ENCODE measurements around the gene POC1A. TPM values are rescaled to one million over a fixed set of nuclear protein-coding genes. Genes with fewer than 3 reads are reported as not detected.

The POC1A gene
- total and polyA plus RNA-seq, 2 of the 8 experiments (the other 6 are each of a cell fraction or from before 2014, with no cell fraction given), result 35.7 to 39.2 TPM

DNA sequence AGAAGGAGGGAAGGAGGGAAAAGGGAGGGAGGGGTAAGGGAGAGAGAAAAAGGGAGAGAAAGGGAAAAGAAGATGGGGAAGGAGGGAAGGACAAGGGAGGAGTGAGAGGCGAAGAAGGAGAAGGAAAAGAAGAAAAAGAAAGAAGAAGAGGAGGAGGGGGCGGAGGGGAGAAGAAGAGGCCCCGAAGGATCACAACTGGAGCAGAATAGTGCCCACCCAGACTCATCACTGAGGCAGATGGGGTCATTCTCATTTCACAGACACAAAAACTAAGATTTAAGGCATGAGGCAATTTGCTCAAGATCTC, 41.0 kb upstream of the POC1A start:
- H2AK5ac ChIP-seq (ENCODE audit: low read depth, low read length), result no peak overlapping the region
- H3K23ac ChIP-seq (ENCODE audit: insufficient read length), result no peak overlapping the region
- H4K20me1 ChIP-seq (replicated peaks in 1 of 2; ENCODE audit: control insufficient read depth in 1 of 2, insufficient read depth in 2 of 2, low read length in 2 of 2), result peaks cover 0 to 3% of the 10 kb centered on the region in 2 experiments
- H2BK15ac ChIP-seq (ENCODE audit: low read length), result no peak overlapping the region
- no peak overlapping the region for H4K8ac ChIP-seq (ENCODE audit: extremely low read depth, insufficient read depth, low read length)
- no peaks in the 10 kb centered on the region; the same call in none of the 2 replicates for H3K79me1 ChIP-seq (ENCODE audit: low read depth, low read length)
- H3K36me3 ChIP-seq (ENCODE audit: control insufficient read depth in 2 of 4, insufficient read depth in 4 of 4, low read length in 3 of 4), result peaks cover 0 to 7% (median 0%) of the 10 kb centered on the region in 4 experiments; a peak in 2 of 8 replicates
- no peak for DNase-seq (ENCODE audit: low read depth in 1 of 2, low spot score in 2 of 2)
- no peak overlapping the region for H3K9ac ChIP-seq (replicated peaks in 1 of 4; ENCODE audit: extremely low read depth in 1 of 4, low read depth in 3 of 4, low read length in 3 of 4)
- no peak overlapping the region for H3K14ac ChIP-seq (ENCODE audit: insufficient read length)
- H3K9me3 ChIP-seq (ENCODE audit: insufficient read depth in 2 of 2, low read depth in 1 of 2, low read length in 1 of 2), result no peaks in the 10 kb centered on the region
- H3K56ac ChIP-seq (replicated peaks; ENCODE audit: insufficient read length, low read depth, low read length), result no peak overlapping the region
- no peak overlapping the region for H4K91ac ChIP-seq (replicated peaks; ENCODE audit: insufficient read length, low read length)
- H3K4me1 ChIP-seq (replicated peaks in 1 of 4; ENCODE audit: control insufficient read depth in 3 of 4, insufficient read depth in 4 of 4, low read length in 3 of 4), result peaks cover 0 to 12% (median 7%) of the 10 kb centered on the region in 4 experiments; a peak in 6 of 7 replicates
- H3K4me2 ChIP-seq (ENCODE audit: insufficient read depth in 1 of 2, low read depth in 2 of 2, low read length in 2 of 2), result no peak overlapping the region
- peaks cover 0 to 3% (median under 1%) of the 10 kb centered on the region in 4 experiments; a peak in 4 of 7 replicates for H3K27me3 ChIP-seq (replicated peaks in 1 of 4; ENCODE audit: control insufficient read depth in 3 of 4, extremely low read depth in 1 of 4, insufficient read depth in 3 of 4, low read length in 3 of 4)
- peaks cover 0 to 8% of the 10 kb centered on the region in 2 experiments; a peak in 2 of 4 replicates for H3K79me2 ChIP-seq (ENCODE audit: control insufficient read depth in 1 of 2, insufficient read depth in 2 of 2, low read length in 2 of 2)
- H2BK120ac ChIP-seq (replicated peaks; ENCODE audit: low read depth, low read length), result no peak overlapping the region
- peaks cover 4% of the 10 kb centered on the region; the same call in 1 of the 2 replicates for H3K23me2 ChIP-seq (ENCODE audit: low read depth, low read length)
- H2BK12ac ChIP-seq (ENCODE audit: low read depth, low read length), result no peak overlapping the region
- no peak overlapping the region for H3K4me3 ChIP-seq (ENCODE audit: extremely low read depth in 1 of 4, insufficient read depth in 2 of 4, low read depth in 3 of 4, low read length in 4 of 4)
- no peak overlapping the region for H4K5ac ChIP-seq (ENCODE audit: insufficient read length, low read depth, low read length)
- H2BK5ac ChIP-seq (ENCODE audit: low read depth, low read length), result no peak overlapping the region
- no peak overlapping the region for H3K27ac ChIP-seq (ENCODE audit: low read depth, low read length)
- no peak overlapping the region for H3K4ac ChIP-seq (replicated peaks; ENCODE audit: insufficient read length, low read depth, low read length)
- 60 to 75% methylated on average over 1 to 3 of the region's 3 CpGs for WGBS, 2 experiments (ENCODE audit: extremely low coverage in 1 of 2, insufficient coverage in 1 of 2, insufficient read length in 1 of 2, insufficient replicate concordance in 2 of 2, low coverage in 1 of 2, low lambda C conversion rate in 2 of 2, missing lambda C conversion rate in 1 of 2)
- TF ChIP-seq CEBPB (IDR thresholded peaks at IDR 0.05; ENCODE audit: low read depth, low read length) (no peak), RXRA (IDR thresholded peaks at IDR 0.05; ENCODE audit: insufficient read depth, low read depth, low read length) (no peak), RNF2 (IDR thresholded peaks at IDR 0.05; ENCODE audit: borderline replicate concordance, low read depth, low read length, missing control alignments, poor library complexity, severe bottlenecking) (no peak)
- FAIRE-seq, result no peak
- H2BK20ac ChIP-seq (ENCODE audit: low read length), result no peak overlapping the region
- CTCF ChIA-PET (ENCODE audit: partially characterized antibody), result interaction anchor here (0.7 to 1.7 kb wide), 5 partner anchors 26 to 963 kb away, joined by 3 to 5 read pairs (median 4); no protein-coding TSS in a partner anchor
- no peak overlapping the region for H3K18ac ChIP-seq (ENCODE audit: extremely low read depth, low read length)
- no peak overlapping the region for H2AFZ ChIP-seq (ENCODE audit: low read length)
- POLR2A ChIA-PET (ENCODE audit: partially characterized antibody), result interaction anchor here (0.6 to 1.2 kb wide), 3 partner anchors 13 to 62 kb away, joined by 3 to 4 read pairs (median 3); no protein-coding TSS in a partner anchor

All from H1 (cell line).